GM12891 (cell line): ENCODE data around the gene TMX2.

Experiments used
- DNase-seq: peaks from one replicate; pipeline ENCODE4 v3.0.0; 2011; ENCODE audit warnings: low spot score; ENCODE audit not compliant: insufficient read length
- FAIRE-seq: peaks from 2 replicates; lab custom pipeline; 2011; peaks lifted over from hg19 to GRCh38; lab: Jason Lieb, UNC
- PAX5 ChIP-seq: IDR thresholded peaks from 2 replicates; pipeline ENCODE4 v1.6.1; 2011; ENCODE audit warnings: low read length, moderate library complexity, mild to moderate bottlenecking; ENCODE audit not compliant: insufficient read depth, severe bottlenecking
- POLR2A ChIP-seq: IDR thresholded peaks from 2 replicates; pipeline ENCODE4 v1.6.1; 2011; ENCODE audit warnings: low read depth, low read length, control low read depth
- POLR2AphosphoS5 ChIP-seq: IDR thresholded peaks from 2 replicates; pipeline ENCODE4 v1.6.1; 2011; ENCODE audit warnings: low read depth, low read length, control low read depth
- POU2F2 ChIP-seq: IDR thresholded peaks from 2 replicates; pipeline ENCODE4 v1.6.1; 2011; ENCODE audit warnings: low read depth, mild to moderate bottlenecking, control low read depth, low read length, moderate library complexity
- SPI1 ChIP-seq: IDR thresholded peaks from 2 replicates; pipeline ENCODE4 v1.6.1; 2011; ENCODE audit warnings: low read depth, low read length, control low read depth
- TAF1 ChIP-seq: IDR thresholded peaks from 2 replicates; pipeline ENCODE4 v1.6.1; 2011; ENCODE audit warnings: low read depth, low read length, control low read depth

Gene TMX2

DNA sequence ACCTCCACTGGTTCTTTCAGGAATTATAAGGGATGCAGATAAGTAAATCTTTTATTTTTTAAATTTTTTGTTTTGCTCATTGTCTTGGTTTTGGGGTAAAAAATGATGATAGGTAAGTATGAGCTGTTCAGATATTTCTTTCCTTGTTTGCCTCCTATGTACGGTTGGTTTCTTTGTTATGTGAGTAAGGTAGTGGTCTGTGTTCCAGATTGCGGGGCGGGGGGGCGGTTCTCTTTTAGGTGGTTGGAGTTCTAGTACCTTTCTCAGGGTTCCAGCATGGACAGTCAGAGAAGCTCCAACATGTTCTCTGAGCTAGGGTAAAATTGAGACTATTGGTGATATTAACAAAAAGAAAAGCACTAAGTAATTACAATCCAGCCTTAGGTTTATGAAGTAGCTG, 51.6 kb downstream of the TMX2 start:
- FAIRE-seq = no peak
- no peak for DNase-seq
- TF ChIP-seq PAX5 = no peak
- no peak for TF ChIP-seq TAF1
- TF ChIP-seq POLR2AphosphoS5 = no peak
- TF ChIP-seq POU2F2 = no peak
- no peak for TF ChIP-seq SPI1
- TF ChIP-seq POLR2A = no peak

DNA sequence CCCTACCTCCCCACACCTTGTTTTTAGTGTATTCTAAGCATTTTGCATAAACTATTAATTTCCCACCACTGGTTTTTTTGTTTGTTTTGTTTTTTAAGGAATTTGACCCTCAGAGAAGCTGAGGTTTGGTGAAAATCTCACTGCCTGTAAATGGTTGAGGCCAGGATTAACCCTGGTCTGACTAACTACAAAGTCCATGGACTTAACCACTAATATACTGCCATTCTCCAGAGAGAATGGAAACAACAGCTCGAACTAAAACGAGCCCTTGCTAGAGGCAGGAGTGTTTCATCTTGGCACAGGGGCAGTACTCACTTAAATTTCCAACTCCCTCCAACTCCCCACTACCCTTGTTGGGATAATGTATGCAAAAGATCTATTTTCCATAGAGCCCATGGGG, 52.2 kb downstream of the TMX2 start:
- no peak for FAIRE-seq

DNA sequence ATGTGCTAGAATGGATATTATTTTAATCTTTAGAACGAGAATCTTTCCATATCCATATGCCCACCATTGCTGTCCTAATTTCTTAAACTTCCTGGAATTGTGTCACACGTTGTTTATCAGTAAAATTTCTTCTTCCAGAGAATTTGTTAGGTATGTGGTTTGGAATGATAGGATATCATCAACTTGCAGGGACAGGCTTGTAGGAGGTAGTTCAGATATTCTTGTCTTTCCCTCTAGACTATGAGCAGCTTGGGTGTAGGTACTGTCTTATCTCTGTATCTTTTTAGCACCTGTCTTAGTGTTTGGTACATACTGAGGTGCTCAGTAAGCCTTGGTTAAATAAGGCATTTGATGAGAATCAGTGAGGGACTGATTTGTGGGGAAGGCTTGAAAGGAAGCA, 52.6 kb downstream of the TMX2 start:
- FAIRE-seq = no peak
- TF ChIP-seq PAX5 (no peak), POLR2A (no peak), POU2F2 (no peak), POLR2AphosphoS5 (no peak), SPI1 (no peak), TAF1 (no peak)
- DNase-seq = no peak

More for the DNA sequence above, 52.2 kb downstream of the TMX2 start:
- TF ChIP-seq SPI1 = no peak
- no peak for TF ChIP-seq POLR2AphosphoS5
- no peak for TF ChIP-seq POU2F2
- no peak for TF ChIP-seq TAF1
- TF ChIP-seq PAX5 = no peak
- no peak for TF ChIP-seq POLR2A
- no peak for DNase-seq

DNA sequence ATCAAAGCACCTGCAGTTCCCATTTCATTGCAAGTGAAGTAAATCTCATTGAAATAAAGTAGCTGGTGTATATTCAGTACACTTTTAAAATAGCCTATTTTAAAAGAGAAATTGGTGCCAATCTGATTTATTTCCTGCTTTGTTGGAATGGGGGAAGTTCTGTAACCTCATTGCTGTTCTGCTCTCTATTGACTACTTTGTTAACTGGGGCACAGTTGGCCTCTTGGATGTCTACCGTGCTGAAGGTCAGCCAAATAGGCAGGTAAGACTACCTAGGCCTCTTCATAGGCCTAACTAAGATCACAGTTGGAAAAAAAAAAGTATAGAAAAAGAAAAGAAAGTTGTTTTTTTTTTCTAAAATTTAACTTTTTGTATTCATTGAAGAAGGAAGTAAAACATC, 58.4 kb downstream of the TMX2 start:
- FAIRE-seq (no peak), DNase-seq (no peak)
- TF ChIP-seq SPI1 (no peak), POLR2AphosphoS5 (no peak), PAX5 (no peak), POU2F2 (no peak)

DNA sequence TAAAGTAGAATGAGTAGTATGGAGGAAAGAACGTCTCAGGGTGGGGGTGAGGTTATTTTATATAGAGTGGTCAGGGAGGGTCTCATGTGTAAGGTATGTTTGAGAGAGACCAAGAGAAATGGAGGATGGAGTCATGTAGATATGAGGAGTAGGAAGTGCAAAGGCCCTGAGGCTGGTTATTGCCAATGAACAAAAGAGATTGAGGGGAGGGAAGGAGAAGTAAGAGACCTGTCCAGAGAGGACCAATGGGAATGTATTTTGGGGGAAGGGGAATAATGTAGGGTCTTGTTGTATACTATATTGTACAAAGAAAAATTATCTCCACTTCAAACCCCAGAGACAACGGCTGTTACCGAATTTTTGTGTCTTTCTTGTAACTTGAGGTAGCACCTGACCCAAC, 59.0 kb downstream of the TMX2 start:
- TF ChIP-seq POLR2A (no peak), TAF1 (no peak), SPI1 (no peak)
- FAIRE-seq (no peak), DNase-seq (no peak)

DNA sequence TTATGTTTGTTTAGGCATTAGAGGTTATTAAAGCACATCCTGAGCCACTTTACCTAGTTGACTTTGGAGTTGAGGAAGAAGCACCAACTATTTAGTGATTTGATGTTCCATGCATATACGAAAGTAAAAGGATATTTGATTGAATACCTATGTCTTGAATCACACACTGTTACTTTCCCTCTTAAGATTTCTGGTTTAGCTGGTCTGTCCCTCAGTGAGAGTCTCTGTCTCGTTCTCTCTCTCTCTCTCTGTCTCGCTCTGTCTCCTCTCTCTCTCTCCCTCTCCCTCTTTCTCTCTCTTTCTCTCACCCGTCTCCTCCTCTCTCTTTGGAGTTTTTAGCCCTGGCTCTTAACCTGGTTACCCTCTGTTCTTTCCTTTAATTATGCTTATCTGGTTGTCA, 60.2 kb downstream of the TMX2 start:
- no peak for FAIRE-seq
- TF ChIP-seq POLR2AphosphoS5 (no peak), POLR2A (no peak), SPI1 (no peak), PAX5 (no peak), TAF1 (no peak), POU2F2 (no peak)
- DNase-seq = no peak

DNA sequence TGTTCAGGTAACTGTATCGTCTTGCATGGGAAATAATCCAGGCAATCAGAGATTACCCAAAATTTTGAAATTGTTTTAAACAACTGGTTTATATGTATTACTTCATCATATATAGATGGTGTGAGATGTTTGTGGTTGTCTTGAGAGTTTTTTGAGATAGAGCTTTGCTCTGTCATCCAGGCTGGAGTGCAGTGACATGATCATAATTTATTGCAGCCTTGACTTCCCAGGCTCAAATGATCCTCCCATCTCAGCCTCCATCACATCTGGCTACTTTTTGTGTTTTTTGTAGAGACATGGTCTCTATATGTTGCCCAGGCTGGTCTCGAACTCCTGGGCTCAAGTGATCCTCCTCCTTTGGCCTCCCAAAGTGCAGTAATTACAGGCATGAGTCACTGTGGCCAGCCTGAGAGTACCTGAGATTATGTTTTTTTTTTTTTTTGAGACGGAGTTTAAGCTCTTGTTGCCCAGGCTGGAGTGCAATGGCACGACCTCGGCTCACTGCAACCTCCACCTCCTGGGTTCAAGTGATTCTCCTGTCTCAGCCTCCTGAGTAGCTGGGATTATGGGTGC, 60.7 kb downstream of the TMX2 start:
- no peak for DNase-seq
- TF ChIP-seq POLR2AphosphoS5 = no peak
- TF ChIP-seq SPI1 = no peak
- TF ChIP-seq POLR2A = no peak
- no peak for TF ChIP-seq PAX5
- FAIRE-seq = no peak

DNA sequence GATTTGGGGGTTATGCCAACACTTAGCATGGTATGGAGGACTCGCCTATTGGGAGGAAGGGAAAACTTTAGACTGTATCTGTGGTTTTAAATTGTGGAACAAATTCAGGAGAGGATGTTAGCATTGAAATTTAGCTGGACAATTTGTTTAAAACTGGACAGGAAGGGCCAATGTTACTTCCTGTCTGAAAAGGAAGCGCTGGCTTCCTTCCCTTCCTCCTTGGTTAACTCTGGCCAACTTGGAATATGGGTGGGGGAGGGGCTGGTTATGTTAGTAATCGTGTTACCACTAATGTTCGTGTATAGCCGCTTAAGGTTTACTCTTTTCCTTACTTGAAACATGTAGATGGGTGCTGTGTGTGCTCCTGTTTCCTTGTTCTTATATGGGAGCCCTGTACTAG, 63.1 kb downstream of the TMX2 start:
- no peak for TF ChIP-seq SPI1
- TF ChIP-seq POU2F2 = no peak
- no peak for TF ChIP-seq PAX5
- no peak for TF ChIP-seq TAF1
- no peak for TF ChIP-seq POLR2A
- no peak for TF ChIP-seq POLR2AphosphoS5
- DNase-seq = no peak
- no peak for FAIRE-seq

DNA sequence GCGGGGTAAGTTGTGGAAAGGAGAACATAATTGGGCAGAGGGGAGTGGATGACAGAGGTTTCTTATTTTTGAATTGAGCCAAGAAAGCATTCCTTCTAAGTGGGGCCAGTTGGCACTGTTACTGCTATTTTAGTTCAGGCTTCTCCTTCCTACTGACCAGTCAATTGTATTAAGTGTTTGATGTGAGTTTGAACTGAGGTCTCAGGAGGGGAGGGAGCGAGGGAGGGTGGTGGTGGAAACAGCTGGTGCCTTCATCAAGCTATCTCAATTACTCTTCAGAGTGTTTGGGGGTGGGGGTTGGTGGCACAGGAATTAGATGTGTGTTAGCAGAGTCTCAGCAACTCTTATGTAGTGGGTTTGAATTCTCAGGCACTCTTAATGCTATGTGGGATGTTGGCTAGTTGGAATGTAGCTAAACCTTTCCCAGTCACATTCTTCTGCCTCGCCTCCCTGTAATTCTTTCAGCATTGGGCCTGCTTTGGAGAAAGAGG, 63.7 kb downstream of the TMX2 start:
- TF ChIP-seq PAX5 (no peak), POLR2A (no peak), POLR2AphosphoS5 (no peak), POU2F2 (no peak), TAF1 (no peak), SPI1 (no peak)
- DNase-seq = no peak
- FAIRE-seq = no peak

DNA sequence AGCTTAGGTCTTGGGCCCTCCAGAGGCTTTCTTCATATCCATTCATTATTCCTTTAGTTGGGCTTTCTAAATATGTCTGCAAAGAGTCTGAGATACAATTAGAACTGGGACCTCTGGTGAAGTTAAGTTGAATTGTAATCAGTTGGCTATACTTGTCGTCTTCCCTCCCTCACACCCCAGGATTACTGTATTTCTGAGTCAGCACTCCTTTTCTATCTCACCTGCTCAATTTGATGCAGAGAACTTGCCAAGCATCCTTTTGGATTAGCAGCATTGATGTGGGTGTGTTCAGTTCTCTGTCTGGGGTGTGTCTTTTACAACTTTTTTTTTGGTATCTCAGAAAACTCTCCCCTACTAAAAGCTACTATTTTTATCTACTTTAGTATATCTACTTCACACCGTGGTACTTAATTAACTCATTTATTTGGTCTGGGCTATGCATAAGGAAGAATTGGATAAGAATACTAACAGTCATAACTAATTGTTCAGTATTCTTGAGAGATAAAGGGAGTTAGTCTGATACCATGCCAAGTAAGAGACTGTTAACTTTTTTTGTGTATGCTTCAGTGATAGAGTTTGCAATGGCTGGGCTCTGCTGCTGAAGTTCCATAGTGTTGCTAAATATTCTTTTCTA, 64.3 kb downstream of the TMX2 start:
- DNase-seq (no peak), FAIRE-seq (no peak)
- TF ChIP-seq PAX5 = no peak
- TF ChIP-seq POLR2AphosphoS5 = no peak
- TF ChIP-seq TAF1 = no peak
- TF ChIP-seq POU2F2 = no peak
- no peak for TF ChIP-seq POLR2A
- TF ChIP-seq SPI1 = no peak
